HG03139 (cell line): ENCODE measurements around the gene MYBPC1.

ENCODE experiments used
- ATAC-seq: cut with Tn5 transposase; IDR thresholded peaks from one replicate; pipeline ENCODE4 v1.9.1; 2021; ENCODE audit not compliant: unreplicated experiment

MYBPC1 gene

DNA sequence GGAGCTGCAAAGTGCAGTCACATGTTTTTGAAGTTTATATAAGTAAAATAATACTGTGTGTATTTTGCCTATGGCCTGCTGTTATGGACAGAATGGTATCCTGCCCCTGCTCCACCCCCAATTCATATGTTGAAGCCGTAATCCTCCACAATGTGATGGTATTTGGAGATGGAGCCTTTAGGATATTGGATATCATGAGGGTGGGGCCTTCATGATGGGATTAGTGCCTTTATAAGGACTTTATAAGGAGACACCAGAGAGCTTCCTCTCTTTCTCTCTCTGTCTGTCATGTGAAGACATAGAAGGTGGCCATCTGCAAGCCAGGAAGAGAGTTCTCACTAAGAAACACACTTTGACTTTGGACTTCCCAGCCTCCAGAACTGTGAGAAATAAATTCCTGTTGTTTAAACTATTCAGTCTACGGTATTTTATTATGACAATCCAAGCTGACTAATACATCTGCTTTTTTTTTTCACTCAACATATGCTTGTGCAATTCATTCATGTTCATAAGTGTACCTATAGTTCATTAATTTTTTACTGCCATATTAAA lies 99.6 kb downstream of the MYBPC1 start:
- no peak for ATAC-seq

DNA sequence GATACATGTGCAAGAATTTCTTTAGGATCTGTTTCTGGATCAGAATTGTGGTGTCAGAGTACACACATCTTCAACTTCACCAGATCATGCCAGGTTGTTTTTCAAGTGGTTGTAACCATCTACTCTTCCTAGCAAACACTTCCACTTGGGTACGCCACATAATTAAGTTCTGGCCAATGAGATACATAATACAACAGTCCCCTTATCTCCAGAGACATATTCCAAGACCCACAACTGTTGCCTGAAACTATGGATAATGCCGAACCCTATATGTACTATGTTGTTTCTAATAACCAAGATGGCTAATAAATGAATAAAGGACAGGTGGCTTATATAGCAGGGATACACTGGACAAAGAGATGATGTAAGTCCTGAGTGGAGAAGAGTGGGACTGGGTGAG lies 100.2 kb downstream of the MYBPC1 start:
- no peak for ATAC-seq

DNA sequence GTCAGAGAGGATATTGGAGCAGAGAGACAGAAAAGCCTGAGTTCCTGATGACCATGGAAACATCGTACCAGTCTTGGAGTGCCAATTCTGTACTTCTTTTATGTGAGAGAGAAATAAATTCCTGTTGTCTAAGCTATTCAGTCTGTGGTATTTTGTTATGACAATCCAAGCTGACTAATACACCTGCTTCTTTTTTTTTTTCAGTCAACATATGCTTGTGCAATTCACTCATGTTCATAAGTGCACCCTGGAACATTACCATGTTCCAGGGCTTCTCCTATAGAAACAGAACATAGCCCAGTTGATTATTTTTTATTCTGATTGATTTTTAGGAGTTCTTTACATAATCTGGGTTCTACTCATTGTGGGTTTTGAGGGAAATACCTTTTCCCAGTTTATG lies 100.9 kb downstream of the MYBPC1 start:
- ATAC-seq = no peak

DNA sequence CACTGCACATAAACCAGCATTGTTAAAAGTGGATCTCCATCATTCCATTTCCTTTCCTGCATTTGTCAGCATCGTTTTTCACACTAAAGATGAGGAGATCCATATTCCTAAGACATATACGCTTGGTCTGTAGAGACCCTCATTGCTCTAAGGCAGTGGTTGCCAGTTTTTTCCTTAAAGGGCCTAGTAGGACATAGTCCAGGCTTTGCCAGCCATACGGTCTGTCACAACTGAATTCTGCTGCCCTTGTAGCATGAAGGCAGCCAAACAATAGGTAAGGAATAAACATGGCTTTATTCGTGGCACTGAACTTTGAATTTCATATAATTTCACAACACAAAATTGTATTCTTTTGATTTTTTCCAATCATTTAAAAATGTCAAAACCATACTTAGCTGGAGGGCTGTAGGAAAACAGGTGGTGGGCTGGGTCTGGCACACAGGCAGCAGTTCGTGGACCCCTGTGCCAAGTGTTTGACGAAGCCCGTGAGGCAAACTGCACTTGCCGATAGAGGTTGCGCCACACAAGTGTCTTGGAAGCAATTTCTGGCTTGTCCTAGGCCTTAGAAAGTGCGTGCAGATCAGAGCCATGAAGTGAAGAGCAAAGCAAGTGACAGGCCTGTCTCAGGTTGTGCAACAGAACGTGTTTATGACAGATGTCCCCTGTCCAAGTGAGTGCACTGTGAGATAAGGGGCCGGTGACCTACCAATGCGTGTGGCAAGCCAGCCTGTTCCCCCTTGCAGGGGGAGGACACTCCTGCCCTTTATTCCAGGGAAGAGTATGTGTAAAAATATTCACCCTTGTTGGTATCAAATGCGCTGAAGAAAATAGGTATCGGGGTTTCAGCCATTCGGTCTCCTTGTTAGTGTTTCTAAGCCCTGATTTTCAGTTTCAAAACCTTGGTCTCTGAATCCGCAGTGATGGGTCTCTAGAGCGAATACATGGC lies 101.8 kb downstream of the MYBPC1 start:
- ATAC-seq = peak; percentile 29

DNA sequence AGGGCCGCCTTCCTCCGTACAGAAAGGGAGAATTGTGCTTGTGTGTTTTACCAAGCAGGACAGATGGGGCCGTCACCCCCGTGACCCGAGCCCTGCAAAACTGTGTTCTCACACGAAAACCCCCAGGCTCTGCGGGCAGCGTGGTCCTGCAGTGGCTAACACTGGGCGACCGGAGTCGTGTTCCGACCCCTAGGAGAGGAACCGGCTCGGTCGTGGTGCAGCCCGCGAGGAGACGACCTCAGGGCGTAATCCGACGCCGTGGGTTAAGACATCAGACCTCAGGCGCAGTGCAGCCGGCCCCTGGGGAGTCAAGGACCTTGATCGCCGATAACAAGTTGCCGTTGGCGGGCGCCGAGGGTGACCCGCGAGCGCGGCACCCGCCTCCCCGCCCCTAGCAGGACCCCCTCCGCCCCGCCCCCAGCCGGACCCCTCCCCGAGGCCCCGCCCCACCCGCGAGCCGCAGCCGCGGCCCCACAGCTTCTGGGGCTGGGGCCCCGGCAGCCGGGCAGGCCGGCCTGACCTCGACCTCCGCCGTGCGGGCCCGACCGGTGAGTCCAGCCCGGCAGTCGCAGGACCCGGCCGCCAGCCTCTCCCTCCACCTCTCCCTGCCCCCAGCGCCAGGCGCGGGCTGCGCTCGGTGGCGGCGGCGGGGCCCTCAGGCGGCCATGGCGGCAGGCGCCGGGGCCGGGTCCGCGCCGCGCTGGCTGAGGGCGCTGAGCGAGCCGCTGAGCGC lies 102.6 kb downstream of the MYBPC1 start, which contains the start of gene CHPT1:
Gene CHPT1 (plus strand): TSS at position 444 of the 733 bp plus-strand sequence. CDS start 222 bp downstream, at position 666.
- peak; percentile 54 for ATAC-seq

DNA sequence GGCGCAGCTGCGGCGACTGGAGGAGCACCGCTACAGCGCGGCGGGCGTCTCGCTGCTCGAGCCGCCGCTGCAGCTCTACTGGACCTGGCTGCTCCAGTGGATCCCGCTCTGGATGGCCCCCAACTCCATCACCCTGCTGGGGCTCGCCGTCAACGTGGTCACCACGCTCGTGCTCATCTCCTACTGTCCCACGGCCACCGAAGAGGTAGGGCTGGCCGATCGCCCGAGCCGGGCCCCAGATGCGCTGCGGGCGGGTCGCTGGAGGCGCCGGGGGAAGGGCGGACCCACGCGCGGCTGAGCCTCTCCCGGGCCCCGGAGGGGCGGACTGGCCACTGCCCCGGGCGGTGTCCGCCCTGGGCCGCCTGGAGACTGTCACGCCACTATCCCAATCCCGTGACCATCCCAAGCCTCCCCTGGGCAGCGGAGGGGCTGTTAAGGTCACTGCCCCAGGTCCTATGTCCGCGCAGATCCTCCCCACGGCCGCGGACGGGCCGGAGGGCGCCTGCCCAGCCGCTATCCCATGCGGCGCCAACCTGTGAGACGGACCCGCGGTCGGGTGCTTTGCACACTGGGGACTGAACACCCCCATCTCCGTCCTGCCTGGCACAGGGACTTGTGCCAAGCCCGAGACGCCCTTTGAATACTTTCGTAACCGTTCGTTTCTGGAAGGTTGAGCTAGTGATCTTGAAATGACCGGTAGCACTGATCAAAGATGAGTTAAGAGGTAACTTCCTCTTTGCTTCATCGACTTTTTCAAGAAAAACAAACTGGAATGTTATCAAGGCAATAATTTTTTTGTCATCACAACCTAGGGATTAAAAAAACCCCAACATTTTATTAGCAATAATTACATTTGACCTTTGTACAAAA lies 103.4 kb downstream of the MYBPC1 start:
- ATAC-seq = peak; percentile 26

DNA sequence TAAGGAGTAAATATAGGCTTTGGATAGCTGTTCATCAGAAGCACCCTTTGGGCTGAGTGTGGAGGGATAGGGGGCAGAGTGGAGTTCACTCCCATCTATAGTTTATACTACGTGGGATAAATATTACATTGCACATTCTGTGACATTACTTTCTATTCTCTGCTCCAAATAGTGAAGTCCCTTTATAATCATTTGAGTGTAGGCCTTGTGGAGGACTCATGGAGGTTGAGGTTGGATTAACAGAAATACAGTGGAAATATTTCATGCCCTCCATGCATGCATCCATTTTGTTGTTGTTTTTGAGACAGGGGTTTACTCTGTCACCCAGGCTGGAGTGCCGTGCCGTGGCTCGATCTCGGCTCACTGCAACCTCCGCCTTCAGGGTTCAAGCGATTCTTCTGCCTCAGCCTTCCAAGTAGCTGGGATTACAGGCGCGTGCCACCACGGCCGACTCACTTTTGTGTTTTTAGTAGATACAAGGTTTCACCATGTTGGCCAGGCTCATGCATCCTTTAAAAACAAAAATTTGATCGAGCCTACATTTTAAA lies 104.1 kb downstream of the MYBPC1 start:
- ATAC-seq = no peak

DNA sequence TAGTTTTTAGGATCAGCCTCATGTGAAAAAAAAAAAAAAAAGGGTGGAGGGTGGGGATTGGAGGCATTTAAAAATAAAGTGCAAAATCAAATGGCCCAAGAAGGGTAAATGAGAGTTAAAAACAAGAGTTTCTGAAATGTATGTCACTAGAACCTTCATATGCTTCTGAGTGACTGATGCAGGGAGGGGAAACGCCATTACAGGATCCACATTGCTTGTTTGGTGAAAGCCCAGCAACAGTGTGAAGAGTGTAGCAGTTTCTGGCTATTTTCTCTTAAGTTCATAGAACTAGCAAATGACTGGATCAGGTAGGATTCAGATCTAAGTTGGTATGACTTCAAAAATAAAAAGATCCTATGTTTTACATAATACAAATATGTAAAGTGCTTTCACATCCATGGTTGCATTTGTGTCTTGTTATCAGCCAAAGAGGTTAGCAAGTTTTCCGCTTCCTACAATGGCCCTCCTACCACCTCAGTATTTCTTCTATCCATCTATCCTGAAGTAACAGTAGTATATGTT lies 105.6 kb downstream of the MYBPC1 start:
- no peak for ATAC-seq

DNA sequence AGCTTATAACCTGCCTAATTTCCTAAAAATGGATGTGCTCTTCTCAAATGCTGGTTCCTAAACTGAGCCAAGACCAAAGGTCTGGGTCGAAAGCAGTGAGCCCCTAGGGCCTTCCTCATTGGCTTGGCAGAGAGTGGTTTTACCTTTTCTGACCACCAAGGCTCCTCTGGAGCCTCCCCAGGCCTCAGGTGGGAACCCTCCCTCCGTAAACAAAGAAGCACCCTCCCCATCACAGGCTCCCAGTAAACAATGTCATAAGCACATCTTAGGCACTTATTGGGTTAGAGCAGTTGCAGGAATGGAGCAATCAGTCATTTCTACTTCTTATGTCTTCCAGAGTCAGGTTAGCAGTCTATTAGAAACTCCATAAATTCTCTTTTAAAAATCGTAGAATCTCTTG lies 108.7 kb downstream of the MYBPC1 start:
- no peak for ATAC-seq

DNA sequence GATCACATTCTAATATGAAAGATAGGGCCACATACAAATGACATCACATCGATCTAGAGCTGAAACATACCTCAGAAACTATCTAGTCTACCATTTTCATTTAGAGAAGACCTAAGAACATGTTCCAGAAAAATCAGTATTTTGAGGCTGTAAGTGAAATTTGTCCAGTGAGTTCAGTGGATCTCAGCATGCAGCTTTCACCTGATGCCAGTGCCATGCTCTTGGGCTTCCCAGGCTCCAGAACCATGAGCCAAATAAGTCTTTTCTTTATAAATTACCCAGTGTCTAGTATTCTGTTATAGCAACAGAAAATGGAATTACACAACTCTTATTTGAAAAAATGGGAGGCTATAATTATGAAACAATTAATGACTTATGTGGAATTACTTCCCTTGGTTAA lies 111.6 kb downstream of the MYBPC1 start:
- ATAC-seq = no peak

DNA sequence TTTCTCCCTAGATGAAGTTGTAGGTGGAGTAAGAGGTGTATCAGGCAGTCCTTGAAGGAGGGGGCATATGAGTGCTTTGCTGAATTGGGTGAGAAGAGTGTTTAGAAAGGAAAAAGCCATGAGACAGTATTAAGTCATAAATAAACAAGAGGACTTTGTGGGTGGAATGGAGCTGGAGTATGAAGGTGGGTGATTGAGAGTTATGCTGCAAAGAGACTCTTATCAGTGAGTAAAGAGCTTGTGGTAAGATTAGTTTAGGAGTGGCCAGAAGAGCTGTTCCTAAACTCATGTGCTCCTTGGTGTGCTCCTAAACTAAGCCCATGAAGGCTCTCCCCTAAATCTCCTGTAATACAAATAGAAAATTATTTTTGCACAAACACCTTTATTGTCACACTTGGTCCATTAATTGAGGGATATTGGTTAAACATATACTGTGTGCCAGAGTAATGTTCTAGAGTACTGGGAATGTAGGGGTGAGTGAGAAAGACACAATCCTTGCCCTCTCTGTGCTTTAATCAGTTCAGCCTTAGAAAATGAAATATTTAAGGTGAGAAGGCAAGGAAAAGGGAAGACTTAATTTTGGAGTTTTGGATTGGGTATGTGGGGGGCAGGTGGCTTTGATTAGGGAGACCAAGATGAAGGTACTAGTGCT lies 112.5 kb downstream of the MYBPC1 start:
- ATAC-seq = no peak

DNA sequence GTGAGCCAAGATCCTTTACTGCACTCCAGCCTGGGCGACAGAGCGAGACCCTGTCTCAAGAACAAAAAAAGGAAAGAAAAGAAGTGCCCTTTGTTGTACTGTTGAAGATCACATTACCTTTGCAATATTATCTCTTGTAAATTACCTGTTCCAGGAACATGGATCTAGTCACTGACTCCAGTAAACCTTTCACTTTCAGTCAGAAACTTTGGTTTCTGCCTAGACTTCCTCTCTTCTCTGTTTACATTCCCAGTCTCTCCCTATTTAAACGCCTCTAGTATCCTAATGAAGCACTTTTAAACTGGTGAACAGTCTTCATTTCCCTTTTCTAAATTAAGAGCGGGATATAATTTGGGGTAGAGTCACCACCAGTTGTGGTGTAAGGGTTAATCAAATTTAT lies 115.5 kb downstream of the MYBPC1 start:
- ATAC-seq = no peak

DNA sequence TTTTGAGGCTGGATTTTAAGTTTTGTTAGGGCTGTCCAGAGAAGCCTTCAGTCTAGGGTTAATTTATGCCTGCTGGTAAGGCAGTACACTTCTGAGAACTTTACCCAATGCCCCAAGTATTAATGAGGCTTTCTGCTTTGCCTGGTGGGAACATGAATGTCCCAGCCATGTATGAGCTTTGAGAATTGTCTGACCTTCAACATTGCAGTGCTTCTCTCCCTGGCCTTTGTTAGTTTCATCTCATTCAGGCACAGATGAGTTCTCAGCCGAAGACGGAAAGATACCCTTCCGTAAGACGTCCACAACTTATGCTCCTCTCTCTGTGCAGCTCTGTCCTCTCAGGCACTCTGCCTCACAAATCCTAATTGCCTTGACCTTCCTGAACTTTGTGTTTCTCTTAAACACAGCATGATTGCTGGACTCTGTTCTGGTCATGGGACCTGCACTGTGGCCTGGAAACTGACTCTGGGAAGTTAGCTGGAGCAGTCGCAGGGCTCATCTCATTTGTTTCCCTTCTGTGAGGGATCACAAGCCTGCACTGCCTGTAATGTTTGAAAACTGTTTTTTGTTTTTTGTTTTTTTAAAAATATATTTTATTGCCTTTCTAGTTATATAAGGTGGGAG lies 118.4 kb downstream of the MYBPC1 start:
- no peak for ATAC-seq

DNA sequence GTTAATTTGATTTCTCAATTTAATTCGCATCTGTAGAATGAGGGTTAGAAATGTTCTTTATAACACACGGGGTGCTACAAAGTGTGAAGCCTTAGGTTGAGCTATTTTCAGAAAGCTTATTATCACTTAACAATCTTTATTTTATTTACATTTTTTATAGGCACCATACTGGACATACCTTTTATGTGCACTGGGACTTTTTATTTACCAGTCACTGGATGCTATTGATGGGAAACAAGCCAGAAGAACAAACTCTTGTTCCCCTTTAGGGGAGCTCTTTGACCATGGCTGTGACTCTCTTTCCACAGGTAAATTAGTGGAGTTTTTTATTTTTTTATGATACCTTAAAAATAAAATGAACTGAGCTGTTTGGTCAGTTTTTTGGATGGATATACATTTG lies 119.2 kb downstream of the MYBPC1 start:
- ATAC-seq = no peak

DNA sequence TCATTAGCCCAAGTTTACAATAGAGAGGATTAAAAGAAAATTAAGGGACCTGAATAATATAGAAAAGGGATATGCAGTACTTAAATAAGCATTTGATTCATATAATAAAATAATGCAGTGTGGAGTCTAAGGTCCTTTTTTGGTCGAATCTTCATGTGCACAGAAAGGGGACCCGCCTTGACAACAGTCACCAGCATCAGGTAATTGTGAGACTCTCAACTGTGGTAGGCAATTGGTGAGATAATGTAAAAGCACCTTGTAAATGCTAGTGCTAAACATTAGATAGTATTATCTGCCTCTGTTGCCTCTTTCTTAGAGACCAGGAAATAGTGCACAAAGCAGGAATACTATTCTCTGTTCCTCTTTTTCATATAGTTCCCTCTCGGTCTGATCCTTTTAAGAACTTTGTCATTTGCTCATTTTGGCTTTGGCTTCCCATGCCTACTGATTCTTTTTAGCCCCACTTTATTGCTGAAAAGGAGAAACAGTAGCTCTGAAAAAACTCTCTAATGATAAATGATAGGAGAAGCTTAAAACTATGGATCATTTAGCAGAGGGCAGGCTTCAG lies 120.2 kb downstream of the MYBPC1 start:
- ATAC-seq = no peak

DNA sequence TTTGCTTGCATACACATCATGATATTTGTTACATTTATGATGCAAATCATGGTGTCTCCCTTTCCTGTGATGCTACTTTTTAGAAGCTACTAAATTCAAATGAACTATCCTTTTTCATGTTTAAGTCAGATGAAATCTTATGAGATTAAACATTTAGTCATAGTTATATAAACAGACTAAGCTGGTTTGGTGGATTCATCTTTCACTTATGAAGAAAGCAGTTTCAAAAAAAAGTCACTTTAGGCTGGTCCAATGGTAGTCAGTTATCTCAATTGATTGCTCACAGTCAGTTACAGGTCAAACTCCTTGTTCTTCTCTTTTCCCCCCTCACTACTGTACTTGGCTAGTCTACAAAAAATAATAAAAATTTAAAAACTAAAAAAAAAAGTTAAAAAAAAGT lies 124.8 kb downstream of the MYBPC1 start:
- no peak for ATAC-seq

DNA sequence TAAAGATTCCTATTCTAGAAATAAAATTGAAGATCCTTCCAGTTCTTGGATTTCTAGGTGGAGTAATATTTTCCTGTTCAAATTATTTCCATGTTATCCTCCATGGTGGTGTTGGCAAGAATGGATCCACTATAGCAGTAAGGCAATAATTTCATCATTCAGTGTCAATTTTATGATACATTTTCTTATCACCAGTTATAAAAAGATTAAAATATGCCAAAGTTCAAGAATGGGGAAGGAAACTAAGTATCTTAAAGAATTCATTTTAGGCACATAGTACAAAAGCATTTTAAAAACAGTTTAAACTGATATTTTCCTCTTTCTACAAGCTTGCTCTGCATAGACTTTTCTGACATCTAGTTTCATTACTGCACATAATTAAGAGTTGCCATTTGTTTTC lies 125.3 kb downstream of the MYBPC1 start:
- no peak for ATAC-seq

DNA sequence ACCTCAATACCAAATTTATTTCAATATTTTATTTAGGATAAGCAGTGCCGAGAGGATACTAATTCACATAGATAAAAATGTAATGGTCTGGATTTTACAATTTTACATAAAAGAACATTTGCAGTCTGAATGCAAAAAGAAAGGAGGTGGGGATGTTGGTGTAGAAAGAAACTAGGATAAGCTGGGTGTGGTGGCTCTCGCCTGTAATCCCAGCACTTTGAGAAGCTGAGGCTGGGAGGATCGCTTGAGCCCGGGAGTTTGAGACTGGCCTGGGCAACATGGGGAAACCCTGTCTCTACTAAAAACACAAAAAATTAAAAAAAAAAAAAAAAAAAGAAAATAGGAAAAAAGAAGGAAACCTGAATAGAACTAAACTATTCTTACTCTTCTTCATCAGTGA lies 127.6 kb downstream of the MYBPC1 start:
- ATAC-seq = no peak

DNA sequence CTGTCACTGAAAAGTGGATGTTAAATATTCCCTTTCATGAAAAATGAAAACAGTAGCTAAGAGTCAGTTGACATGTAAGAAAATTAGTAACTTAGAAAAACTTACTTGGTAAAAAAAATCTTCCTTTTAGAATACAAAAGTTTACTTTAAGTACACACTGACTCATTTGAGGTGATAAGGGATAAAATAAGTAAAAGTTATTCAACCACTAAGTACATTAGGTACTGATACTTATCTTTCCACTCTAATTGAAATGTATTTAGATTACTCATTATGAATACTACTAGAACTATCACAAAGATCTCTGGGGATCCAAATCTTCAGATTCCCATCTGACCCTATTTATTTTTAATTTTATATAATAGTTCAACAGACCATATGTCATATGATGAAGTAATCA lies 132.3 kb downstream of the MYBPC1 start:
- no peak for ATAC-seq
